Osteocyte (in vitro differentiated cells): ENCODE results near the gene CDCA3. TPM values are rescaled to one million over a fixed set of nuclear protein-coding genes. Genes with fewer than 3 reads are reported as not detected.
A peak's percentile ranks its signal among the peaks of the same experiment; 100 is the strongest.
"Not testable (repeated sequence)": the region's sequence is repeated elsewhere in the genome, so short reads cannot be mapped to it uniquely, and the experiment has no call there.

ENCODE experiments used
- DNase-seq: peaks from one replicate; pipeline ENCODE4 v3.0.0; 2021; ENCODE audit warnings: mixed read lengths; ENCODE audit not compliant: unreplicated experiment; ENCODE audit errors: extremely low spot score
- H3K27ac Mint-ChIP-seq: one replicate; pipeline ENCODE4 v1.8.0; 2021; ENCODE audit warnings: mild to moderate bottlenecking, mixed read lengths; ENCODE audit not compliant: unreplicated experiment
- H3K27me3 Mint-ChIP-seq: one replicate; pipeline ENCODE4 v1.8.0; 2021; ENCODE audit warnings: mixed read lengths; ENCODE audit not compliant: unreplicated experiment
- H3K36me3 Mint-ChIP-seq: one replicate; pipeline ENCODE4 v1.8.0; 2021; ENCODE audit warnings: mixed read lengths; ENCODE audit not compliant: unreplicated experiment
- H3K4me1 Mint-ChIP-seq: one replicate; pipeline ENCODE4 v1.8.0; 2021; ENCODE audit warnings: mixed read lengths; ENCODE audit not compliant: unreplicated experiment
- H3K4me3 Mint-ChIP-seq: one replicate; pipeline ENCODE4 v1.8.0; 2021; ENCODE audit warnings: mild to moderate bottlenecking, moderate library complexity, mixed read lengths; ENCODE audit not compliant: unreplicated experiment
- H3K9me3 Mint-ChIP-seq: one replicate; pipeline ENCODE4 v1.8.0; 2021; ENCODE audit warnings: mixed read lengths; ENCODE audit not compliant: unreplicated experiment
- CTCF ChIP-seq: fragments of 200-600 bp; sonication (generic); IDR thresholded peaks from 2 replicates; pipeline ENCODE4 v1.5.0; 2021; ENCODE audit warnings: antibody characterized with exemption, mild to moderate bottlenecking, moderate library complexity
- total RNA-seq: library from RNA; stranded (reverse); gene quantifications from 2 replicates; pipeline ENCODE4 v1.2.1, GENCODE V29; 2021

CDCA3 gene
- total RNA-seq, 1 donor from 2014 or later = 9.2 TPM

GRCh38 chr12:6871052-6871957, 20.2 kb upstream of the CDCA3 start:
- Mint-ChIP-seq H3K4me3 (peak overlapping the region; percentile 86), H3K36me3 (peaks cover 23% of the 10 kb centered on the region), H3K9me3 (no peaks in the 10 kb centered on the region), H3K4me1 (peaks cover 52% of the 10 kb centered on the region), H3K27ac (peak overlapping the region; percentile 79), H3K27me3 (no peaks in the 10 kb centered on the region)
- DNase-seq = no peak
- no peak for TF ChIP-seq CTCF

- not testable (repeated sequence) for H3K27me3 Mint-ChIP-seq
- Mint-ChIP-seq H3K4me3 (peak overlapping the region; percentile 4), H3K4me1 (peaks cover 53% of the 10 kb centered on the region)
These were observed 19.2 kb upstream of the CDCA3 start for GRCh38 chr12:6870304-6870703.

GRCh38 chr12:6869049-6870021, 18.2 kb upstream of the CDCA3 start:
- H3K36me3 Mint-ChIP-seq = peaks cover 28% of the 10 kb centered on the region
- H3K4me1 Mint-ChIP-seq = peaks cover 53% of the 10 kb centered on the region
- DNase-seq = peak; percentile 93

More at GRCh38 chr12:6870304-6870703, 19.2 kb upstream of the CDCA3 start:
- peaks cover 20% of the 10 kb centered on the region for H3K36me3 Mint-ChIP-seq
- H3K9me3 Mint-ChIP-seq, DNase-seq: not testable (repeated sequence)
- peak overlapping the region; percentile 9 for H3K27ac Mint-ChIP-seq

GRCh38 chr12:6868211-6869048, 17.3 kb upstream of the CDCA3 start:
- Mint-ChIP-seq H3K4me1 (peaks cover 48% of the 10 kb centered on the region), H3K27ac (peak overlapping the region; percentile 85), H3K36me3 (peaks cover 31% of the 10 kb centered on the region), H3K9me3 (no peaks in the 10 kb centered on the region), H3K4me3 (peak overlapping the region; percentile 91), H3K27me3 (no peaks in the 10 kb centered on the region)
- peak; percentile 12 for TF ChIP-seq CTCF
- no peak for DNase-seq

More at GRCh38 chr12:6869049-6870021, 18.2 kb upstream of the CDCA3 start:
- Mint-ChIP-seq H3K27me3 (no peaks in the 10 kb centered on the region), H3K9me3 (no peaks in the 10 kb centered on the region), H3K4me3 (peak overlapping the region; percentile 91), H3K27ac (peak overlapping the region; percentile 85)
- peak; percentile 88 for TF ChIP-seq CTCF
